Measurements from ENCODE around the gene ATG9B.
"Not testable (repeated sequence)": the region's sequence is repeated elsewhere in the genome, so short reads cannot be mapped to it uniquely, and the experiment has no call there.

The ATG9B gene

DNA sequence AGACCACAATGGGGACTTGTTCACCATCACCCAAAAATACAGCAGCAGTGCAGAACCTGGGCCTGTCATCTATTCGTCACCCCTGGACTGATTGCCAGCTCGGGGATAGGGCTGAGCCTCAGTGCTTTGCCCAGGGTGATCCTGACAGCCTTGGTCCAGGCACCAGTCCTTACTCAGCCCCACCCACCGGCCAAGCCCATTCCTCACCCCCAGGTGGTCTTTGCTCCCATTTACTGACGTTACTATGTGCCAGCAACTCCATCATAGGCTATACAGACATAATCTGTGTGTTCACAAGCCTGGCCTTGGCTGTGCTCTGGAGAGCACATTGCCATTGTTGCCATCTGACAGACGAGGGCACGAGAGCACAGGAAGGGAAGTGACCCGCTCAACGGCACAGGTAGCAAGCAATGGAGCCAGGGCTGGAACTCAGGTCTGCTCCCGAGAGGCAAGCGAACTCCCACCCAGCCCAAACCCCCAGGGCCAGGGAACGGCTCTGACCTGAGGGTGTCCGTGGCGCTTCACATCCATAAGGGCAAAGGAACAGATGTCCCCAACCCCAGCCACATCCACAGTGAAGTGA is 6.8 kb downstream of the ATG9B start:
- DNase-seq (ENCODE audit: low spot score): no peak

- DNase-seq (ENCODE audit: low spot score): no peak
Observed at GRCh38 chr7:151016942-151017341, 7.4 kb downstream of the ATG9B start.

- no peak for DNase-seq (ENCODE audit: low spot score)
Observed at GRCh38 chr7:151016505-151016904, 7.8 kb downstream of the ATG9B start.

DNA sequence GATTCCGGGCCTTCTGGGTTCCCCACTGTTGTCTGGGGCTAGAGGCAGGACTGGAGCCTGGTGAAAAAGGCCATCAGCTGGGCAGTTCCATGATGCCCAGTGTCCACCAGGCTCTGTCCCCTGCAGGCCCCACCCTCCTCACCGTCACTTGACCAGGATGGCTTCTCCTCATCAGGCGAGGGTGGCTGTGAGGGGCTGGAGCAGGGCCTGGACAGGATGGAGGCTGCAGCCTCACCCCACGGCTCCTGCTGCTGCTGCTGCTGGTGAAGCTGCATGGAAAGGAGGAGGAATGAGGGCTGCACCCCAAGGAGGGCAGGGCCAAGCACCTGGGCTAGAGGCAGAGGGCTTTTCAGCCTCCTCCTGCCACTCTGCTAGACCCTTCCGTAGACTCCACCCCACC is 8.3 kb downstream of the ATG9B start:
- DNase-seq (ENCODE audit: low spot score): no peak

- DNase-seq (ENCODE audit: low spot score): no peak
Observed at GRCh38 chr7:151014950-151015349, 9.3 kb downstream of the ATG9B start.

DNA sequence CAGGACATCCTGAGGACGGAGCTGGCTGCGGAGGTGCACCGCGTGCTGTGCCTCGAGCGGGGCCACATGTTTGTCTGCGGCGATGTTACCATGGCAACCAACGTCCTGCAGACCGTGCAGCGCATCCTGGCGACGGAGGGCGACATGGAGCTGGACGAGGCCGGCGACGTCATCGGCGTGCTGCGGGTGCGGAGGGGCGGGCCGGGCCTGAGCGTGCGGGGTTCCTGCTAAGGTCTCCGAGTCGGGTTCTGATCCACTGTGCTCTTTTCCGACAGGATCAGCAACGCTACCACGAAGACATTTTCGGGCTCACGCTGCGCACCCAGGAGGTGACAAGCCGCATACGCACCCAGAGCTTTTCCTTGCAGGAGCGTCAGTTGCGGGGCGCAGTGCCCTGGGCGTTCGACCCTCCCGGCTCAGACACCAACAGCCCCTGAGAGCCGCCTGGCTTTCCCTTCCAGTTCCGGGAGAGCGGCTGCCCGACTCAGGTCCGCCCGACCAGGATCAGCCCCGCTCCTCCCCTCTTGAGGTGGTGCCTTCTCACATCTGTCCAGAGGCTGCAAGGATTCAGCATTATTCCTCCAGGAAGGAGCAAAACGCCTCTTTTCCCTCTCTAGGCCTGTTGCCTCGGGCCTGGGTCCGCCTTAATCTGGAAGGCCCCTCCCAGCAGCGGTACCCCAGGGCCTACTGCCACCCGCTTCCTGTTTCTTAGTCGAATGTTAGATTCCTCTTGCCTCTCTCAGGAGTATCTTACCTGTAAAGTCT is 10.4 kb downstream of the ATG9B start:
- DNase-seq (ENCODE audit: low spot score): no peak

- DNase-seq (ENCODE audit: low spot score): no peak
Observed at GRCh38 chr7:151013356-151013732, 10.9 kb downstream of the ATG9B start.

DNA sequence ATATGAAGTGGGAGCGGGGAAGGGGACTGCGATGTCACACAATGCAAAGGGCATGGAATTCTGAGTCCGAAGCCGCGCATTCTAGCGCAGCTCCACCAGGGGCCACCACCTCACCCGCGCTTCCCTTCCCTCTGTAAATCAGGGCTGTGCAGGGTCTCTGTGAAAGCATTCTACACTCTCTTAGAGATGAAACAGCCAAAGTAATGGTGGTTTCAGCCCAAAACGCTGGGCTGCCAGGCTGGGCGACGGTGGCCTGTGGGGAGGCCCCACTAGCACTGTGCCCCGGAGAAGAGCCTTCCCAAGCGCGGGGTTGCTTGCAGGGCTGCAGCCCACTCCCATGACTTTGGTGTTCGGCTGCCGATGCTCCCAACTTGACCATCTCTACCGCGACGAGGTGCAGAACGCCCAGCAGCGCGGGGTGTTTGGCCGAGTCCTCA is 11.4 kb downstream of the ATG9B start:
- DNase-seq (ENCODE audit: low spot score): no peak

DNA sequence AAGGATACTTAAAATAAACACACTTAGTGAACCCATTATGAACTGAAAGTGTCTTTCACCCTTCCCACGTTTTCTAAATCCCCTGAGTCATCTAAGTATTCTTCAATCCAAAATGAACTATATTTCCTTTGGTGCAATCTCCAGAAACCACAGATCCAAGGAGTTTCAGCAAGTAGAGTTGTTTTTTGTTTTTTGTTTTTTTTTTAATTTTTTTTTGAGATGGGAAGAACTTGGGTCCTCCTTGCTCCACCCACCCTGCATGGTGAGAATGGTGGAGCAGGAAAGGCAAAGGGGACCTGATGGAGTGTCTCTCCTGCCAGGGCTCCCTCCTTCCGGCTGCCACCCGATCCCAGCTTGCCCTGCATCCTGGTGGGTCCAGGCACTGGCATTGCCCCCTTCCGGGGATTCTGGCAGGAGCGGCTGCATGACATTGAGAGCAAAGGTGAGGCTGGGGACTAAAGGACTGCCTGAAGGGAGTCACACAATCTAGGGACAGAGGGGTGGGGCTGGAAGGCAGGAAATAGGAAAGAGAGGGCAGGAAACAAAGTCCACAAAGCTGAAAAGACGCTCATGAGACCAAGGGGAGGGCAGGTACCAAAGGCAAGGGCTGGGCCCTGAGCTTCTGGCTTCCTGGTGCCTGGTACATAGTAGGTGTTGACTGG is 12.1 kb downstream of the ATG9B start:
- DNase-seq (ENCODE audit: low spot score): peak; percentile 46

- DNase-seq (ENCODE audit: low spot score): not testable (repeated sequence)
Observed at GRCh38 chr7:151011616-151012015, 12.7 kb downstream of the ATG9B start.

GRCh38 chr7:151011097-151011409 is 13.2 kb downstream of the ATG9B start:
- DNase-seq (ENCODE audit: low spot score): no peak

GRCh38 chr7:151010307-151011096 is 13.8 kb downstream of the ATG9B start:
- no peak for DNase-seq (ENCODE audit: low spot score)

DNA sequence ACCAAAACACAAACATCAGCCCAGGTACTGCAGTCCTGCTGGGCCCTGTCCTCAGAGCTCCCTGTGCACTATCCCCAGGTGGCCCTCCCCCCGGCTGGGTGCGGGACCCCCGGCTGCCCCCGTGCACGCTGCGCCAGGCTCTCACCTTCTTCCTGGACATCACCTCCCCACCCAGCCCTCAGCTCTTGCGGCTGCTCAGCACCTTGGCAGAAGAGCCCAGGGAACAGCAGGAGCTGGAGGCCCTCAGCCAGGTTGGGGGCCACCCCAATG is 14.3 kb downstream of the ATG9B start:
- no peak for DNase-seq (ENCODE audit: low spot score)

DNA sequence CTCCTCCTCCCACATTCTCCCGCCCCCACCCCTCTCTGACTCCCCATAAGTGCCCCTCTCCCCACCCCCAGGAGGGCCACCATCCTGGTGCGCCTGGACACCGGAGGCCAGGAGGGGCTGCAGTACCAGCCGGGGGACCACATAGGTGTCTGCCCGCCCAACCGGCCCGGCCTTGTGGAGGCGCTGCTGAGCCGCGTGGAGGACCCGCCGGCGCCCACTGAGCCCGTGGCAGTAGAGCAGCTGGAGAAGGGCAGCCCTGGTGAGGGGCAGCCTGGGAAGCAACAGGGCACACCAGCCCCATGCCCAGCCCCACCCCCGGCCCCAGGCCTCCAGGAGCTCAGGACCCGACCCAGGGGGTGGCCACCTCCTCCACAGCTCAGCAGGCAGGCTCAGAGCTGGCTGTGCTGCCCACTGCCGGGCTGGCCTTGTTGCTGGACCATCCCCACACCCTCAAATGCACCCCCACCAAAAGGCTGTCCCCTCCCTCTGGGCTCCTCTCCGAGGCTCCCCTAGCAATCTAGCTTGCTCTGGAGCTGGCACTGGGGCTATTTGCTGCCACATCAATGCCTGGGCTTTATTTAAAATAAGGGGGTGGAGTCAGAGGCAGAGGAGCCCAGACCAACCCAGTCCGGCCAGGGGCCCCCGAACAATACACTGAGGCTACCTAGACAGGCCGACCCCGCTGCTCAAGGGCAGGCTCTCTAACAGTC is 14.8 kb downstream of the ATG9B start:
- no peak for DNase-seq (ENCODE audit: low spot score)

DNA sequence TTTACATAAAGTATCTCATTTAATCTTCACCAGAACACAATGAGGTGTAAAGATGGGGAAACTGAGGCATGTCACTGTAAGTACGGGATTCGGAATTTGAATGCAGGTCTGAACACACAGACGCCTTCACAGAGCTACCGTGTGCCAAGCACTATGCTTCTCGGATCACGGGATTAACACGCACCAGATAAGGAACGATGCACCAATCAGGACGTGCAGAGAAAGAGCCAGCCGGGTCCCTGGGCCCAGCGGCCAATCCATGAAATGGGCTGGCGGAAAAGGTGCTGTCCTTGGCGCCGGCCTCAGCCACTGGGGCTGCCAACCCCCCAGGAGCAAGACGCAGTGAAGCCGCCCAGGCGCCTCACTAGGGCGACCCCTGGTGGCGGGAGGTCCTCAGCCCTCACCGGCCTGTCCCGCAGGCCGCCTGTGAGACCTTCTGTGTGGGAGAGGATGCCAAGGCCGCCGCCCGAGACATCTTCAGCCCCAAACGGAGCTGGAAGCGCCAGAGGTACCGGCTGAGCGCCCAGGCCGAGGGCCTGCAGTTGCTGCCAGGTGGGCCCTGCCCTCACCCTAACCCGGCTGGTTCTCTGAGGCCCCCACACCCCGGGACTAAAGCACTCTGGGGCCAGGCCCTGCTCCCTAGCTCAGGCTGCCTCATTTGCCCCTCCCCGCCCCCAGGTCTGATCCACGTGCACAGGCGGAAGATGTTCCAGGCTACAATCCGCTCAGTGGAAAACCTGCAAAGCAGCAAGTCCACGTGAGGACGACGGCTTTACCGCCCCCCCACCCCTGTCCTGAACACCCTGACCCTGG is 15.6 kb downstream of the ATG9B start:
- peak; percentile 86 for DNase-seq (ENCODE audit: low spot score)

- DNase-seq (ENCODE audit: low spot score): no peak
Observed at GRCh38 chr7:151008143-151008510, 16.2 kb downstream of the ATG9B start.

- DNase-seq (ENCODE audit: low spot score): no peak
Observed at GRCh38 chr7:151007469-151007898, 16.8 kb downstream of the ATG9B start.

- DNase-seq (ENCODE audit: low spot score): no peak
Observed at GRCh38 chr7:151006590-151007300, 17.5 kb downstream of the ATG9B start.

GRCh38 chr7:151005566-151005965 is 18.7 kb downstream of the ATG9B start:
- DNase-seq (ENCODE audit: low spot score): no peak

- no peak for DNase-seq (ENCODE audit: low spot score)
Observed at GRCh38 chr7:151003572-151003971, 20.7 kb downstream of the ATG9B start.

DNA sequence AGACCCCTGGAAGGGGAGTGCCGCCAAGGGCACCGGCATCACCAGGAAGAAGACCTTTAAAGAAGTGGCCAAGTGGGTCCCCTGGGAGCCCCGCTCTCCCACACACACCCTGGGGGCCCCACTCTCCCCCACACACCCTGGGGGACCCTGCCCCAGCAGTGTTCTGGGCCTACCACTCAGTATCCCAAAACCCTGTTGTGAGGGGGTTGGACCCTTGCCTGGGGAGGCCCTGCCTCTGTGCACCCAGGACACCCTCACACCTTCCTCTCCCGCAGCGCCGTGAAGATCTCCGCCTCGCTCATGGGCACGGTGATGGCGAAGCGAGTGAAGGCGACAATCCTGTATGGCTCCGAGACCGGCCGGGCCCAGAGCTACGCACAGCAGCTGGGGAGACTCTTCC is 22.7 kb downstream of the ATG9B start:
- no peak for DNase-seq (ENCODE audit: low spot score)
